PFSK-1 (cell line): ENCODE measurements around the gene MMD.

Source experiments
- FOXP2 ChIP-seq: optimal IDR thresholded peaks from 2 replicates; pipeline ENCODE3; 2011; ENCODE audit warnings: borderline replicate concordance, control low read depth, inconsistent platforms; ENCODE audit not compliant: insufficient read depth; ENCODE audit errors: extremely low read length, extremely low read depth
- POLR2AphosphoS5 ChIP-seq: IDR thresholded peaks from 2 replicates; pipeline ENCODE4 v1.6.1; 2012; ENCODE audit warnings: low read depth, mild to moderate bottlenecking, control low read depth, low read length, moderate library complexity
- REST ChIP-seq, 2 experiments: IDR thresholded peaks; 2 replicates each; pipeline versions ENCODE4 v1.6.1 to v1.8.0; 2011 to 2012; ENCODE audit warnings: low read depth in 2 of 2, low read length in 2 of 2, control low read depth in 1 of 2, inconsistent platforms in 1 of 2, mild to moderate bottlenecking in 1 of 2, moderate library complexity in 1 of 2; ENCODE audit not compliant: insufficient read depth in 1 of 2
- SIN3A ChIP-seq: IDR thresholded peaks from 2 replicates; pipeline ENCODE4 v1.6.1; 2012; ENCODE audit warnings: mild to moderate bottlenecking, low read length, moderate library complexity, borderline replicate concordance; ENCODE audit not compliant: insufficient read depth
- TAF1 ChIP-seq: IDR thresholded peaks from 2 replicates; pipeline ENCODE4 v1.6.1; 2012; ENCODE audit warnings: low read length, control low read depth, borderline replicate concordance; ENCODE audit not compliant: insufficient read depth

The MMD gene

GRCh38 chr17:55410722-55411462 is 10.7 kb downstream of the MMD start:
- no peak for TF ChIP-seq SIN3A
- TF ChIP-seq REST (IDR thresholded peaks at IDR 0.05; ENCODE audit: insufficient read depth in 1 of 2, low read depth in 2 of 2, low read length in 2 of 2), result no peak

- no peak for TF ChIP-seq FOXP2
- no peak for TF ChIP-seq SIN3A
- no peak for TF ChIP-seq TAF1
These were observed 12.4 kb downstream of the MMD start for GRCh38 chr17:55409030-55409800.

GRCh38 chr17:55407641-55408566 is 13.7 kb downstream of the MMD start:
- TF ChIP-seq POLR2AphosphoS5 (no peak), SIN3A (no peak)

GRCh38 chr17:55405600-55405999 is 16.0 kb downstream of the MMD start:
- TF ChIP-seq POLR2AphosphoS5, result no peak

GRCh38 chr17:55402374-55402773 is 19.3 kb downstream of the MMD start:
- TF ChIP-seq POLR2AphosphoS5, result no peak
- TF ChIP-seq FOXP2, result no peak
- TF ChIP-seq REST (IDR thresholded peaks at IDR 0.05; ENCODE audit: insufficient read depth in 1 of 2, low read depth in 2 of 2, low read length in 2 of 2), result no peak
- TF ChIP-seq TAF1, result no peak
- TF ChIP-seq SIN3A, result no peak

GRCh38 chr17:55398689-55399088 is 22.9 kb downstream of the MMD start:
- TF ChIP-seq FOXP2 (no peak), POLR2AphosphoS5 (no peak), REST (IDR thresholded peaks at IDR 0.05; ENCODE audit: insufficient read depth in 1 of 2, low read depth in 2 of 2, low read length in 2 of 2) (peak; percentile 72 to 87), SIN3A (no peak)
